Stimulated activated CD4-positive, alpha-beta T cell treated with anti-CD3 and anti-CD28 coated beads, Interleukin-4, amount 100 ng/mL, for 4 hours (primary cell): ENCODE results near the gene OR10P1.

Source experiments
- DNase-seq, 2 experiments: peaks; one replicate each; pipeline ENCODE4 v3.0.0-alpha.2; 2020

The OR10P1 gene

GRCh38 chr12:55686366-55687010, 49.8 kb downstream of the OR10P1 start:
- DNase-seq = no peak
